OCI-LY3 (cell line): ENCODE measurements around the gene LARP1.

Experiments used
- CTCF ChIP-seq: fragments of 200-600, 300-600 bp; sonication (generic); IDR thresholded peaks from 2 replicates; pipeline ENCODE4 v1.5.1; 2014; ENCODE audit warnings: antibody characterized with exemption, low read length, low read depth
- EZH2phosphoT487 ChIP-seq: fragments of 200-600 bp; shearing (Covaris generic); IDR thresholded peaks from 2 replicates; pipeline ENCODE4 v1.6.1; 2018; ENCODE audit warnings: antibody characterized with exemption, mixed run types, low read depth

GRCh38 chr5:154842689-154843530, 87.7 kb downstream of the LARP1 start:
- TF ChIP-seq CTCF: no peak
- TF ChIP-seq EZH2phosphoT487: no peak
